ENCODE results near the gene LCN15.

LCN15 gene

DNA sequence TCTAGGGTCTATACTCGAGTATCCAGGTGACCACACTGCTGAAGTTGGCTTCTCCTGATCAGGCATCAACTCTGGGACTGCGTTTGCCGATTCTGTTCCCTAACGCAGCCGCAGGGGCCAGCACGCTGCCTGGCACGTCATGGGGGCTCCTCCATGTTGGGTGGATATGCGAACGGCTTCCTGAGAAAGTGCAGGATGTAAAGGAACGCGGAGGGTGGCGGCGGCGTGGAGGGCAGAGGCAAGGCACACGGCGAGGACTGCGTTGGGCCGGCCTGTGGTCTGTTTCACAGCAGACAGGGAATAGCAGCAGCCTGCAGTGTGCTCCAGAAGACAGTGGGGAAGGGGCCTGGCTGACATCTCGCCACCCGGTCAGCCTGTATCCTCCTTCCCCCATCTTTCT, 25.4 kb downstream of the LCN15 start:
- DNase-seq, result no peak

DNA sequence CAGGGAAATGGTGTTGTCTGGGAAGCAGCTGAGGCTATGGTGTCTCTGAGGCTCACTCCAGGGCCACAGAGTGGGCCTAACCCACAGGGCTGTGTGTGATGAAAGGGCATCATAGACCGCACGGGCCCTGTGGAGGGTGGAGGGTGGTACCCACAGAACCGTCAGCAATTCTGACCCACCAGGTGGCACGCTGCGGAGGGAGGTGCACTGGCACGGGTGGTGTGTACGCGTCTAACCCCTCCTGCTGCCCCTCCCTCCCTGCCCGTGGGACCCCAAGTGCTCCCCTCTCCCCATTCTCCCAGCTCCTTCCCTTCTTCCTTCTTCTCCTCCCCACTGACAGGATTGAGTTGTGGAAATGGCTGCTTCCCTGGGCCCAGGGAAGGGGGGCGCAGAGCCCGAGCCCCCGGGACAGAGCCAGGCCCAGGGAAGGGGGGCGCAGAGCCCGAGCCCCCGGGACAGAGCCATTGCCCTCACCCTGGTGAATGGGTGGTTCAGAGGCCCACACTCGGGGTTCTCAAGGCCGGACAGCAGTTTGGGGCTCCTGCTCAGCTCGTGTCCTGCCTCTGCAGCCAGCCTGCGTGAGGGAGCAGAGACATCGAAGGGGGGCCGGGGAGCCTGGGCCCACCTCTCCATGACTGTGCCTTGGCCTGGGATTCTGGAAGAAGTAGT, 28.4 kb downstream of the LCN15 start:
- DNase-seq, result no peak

DNA sequence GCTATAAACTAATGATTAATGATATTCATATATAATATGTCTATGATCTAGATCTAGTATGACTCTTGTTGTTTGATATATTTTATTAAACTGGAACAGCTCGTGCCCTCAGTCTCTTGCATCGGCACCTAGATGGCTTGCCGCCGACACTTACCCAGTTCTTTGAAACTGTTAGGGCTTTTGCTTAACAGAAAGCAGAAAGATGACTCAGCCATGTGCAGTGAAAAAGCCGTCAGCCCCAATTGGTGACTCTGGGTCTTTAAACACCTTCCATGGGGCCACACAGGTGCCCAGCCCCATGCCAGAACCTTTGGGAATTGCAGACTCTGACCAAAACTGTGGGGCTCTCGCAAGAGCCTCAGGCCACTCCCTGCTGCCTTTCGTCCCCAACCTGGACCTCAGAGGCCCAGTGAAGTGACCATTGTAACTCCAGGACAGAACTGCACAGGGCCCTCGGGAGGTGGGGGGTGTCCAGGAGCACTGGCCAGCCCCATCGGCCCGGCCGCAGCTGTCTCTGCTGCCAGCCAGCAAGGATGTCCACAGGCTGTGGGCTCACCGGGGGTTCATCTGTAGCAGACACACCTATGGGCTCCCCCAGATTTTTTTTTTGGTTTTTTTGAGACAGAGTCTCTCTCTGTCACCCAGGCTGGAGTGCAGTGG, 29.4 kb downstream of the LCN15 start:
- no peak for DNase-seq

GRCh38 chr9:136733611-136734010, 30.7 kb downstream of the LCN15 start:
- DNase-seq, result no peak

GRCh38 chr9:136732444-136733178, 31.7 kb downstream of the LCN15 start:
- DNase-seq, result no peak

DNA sequence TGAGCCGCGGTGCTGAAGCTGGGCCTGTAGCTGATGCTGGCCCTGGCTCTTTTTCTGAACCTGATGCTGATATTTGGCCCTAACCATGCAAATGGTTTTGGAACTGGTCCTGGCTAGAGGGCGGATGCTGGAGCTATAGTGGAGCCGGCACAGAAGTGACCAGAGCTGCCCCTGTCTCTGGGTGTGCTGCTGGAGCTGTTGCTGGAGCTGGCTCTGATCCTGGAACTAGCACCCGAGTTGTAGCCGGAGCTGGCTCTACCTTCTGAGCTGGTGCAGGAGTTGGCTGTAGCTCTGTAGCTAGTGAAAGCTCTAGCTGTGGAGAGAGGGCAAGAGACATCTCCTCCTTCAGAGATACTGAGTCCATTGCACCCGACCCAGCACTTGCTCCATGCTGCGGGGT, 34.4 kb downstream of the LCN15 start:
- DNase-seq, result no peak

- DNase-seq, result no peak
Measured at GRCh38 chr9:136729144-136729543, 35.2 kb downstream of the LCN15 start.

- DNase-seq, result no peak
Measured at GRCh38 chr9:136728548-136729123, 35.7 kb downstream of the LCN15 start.

- peak; percentile 29 for DNase-seq
Measured at GRCh38 chr9:136728080-136728547, 36.2 kb downstream of the LCN15 start.

GRCh38 chr9:136726631-136727191, 37.6 kb downstream of the LCN15 start:
- DNase-seq, result no peak

GRCh38 chr9:136726118-136726517, 38.2 kb downstream of the LCN15 start:
- DNase-seq, result no peak

DNA sequence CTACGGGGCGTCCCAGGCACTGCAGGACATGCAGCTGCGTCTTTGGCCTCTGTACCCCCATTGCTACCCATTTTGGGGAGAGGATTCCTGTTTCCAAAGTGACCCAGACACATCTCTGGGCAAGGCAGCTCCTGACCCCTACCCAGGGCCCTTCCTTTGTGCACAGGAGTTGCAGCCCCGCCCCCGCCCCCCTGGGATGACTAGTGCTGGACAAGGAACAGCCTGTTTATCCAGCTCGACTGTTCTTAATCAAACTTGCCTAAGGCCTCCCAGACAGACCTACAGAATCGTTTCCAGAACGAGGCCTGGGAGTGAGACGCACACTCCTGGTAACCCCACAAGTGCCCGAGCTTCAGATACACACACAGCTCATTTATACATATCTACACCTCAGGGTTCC, 38.7 kb downstream of the LCN15 start:
- no peak for DNase-seq

DNA sequence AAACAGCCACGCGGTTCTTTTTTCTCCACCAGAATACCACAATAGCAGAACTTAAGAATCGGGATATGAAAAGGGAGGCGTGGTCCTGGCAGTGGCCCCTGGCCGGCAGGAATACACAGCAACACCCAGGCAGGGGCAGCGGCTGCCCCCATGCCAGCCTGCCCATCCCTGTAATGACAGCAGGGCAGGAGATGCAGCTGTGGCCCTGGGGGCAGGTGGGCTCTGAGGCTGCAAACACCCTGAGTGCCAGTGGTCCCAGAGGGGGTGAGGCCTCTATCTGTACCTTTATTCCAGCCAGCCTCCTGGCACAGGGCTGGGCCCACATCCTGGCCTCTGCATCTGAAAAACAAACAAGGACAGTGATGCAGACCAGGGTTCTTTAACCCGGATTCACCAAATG, 39.5 kb downstream of the LCN15 start:
- DNase-seq, result no peak

- no peak for DNase-seq
Measured at GRCh38 chr9:136723989-136724388, 40.3 kb downstream of the LCN15 start.

GRCh38 chr9:136723362-136723976, 40.8 kb downstream of the LCN15 start:
- DNase-seq, result no peak

GRCh38 chr9:136722969-136723356, 41.4 kb downstream of the LCN15 start:
- no peak for DNase-seq

GRCh38 chr9:136722093-136722968, 42.0 kb downstream of the LCN15 start:
- DNase-seq, result no peak

- DNase-seq, result no peak
Measured at GRCh38 chr9:136721339-136722092, 42.8 kb downstream of the LCN15 start.

GRCh38 chr9:136720898-136721338, 43.4 kb downstream of the LCN15 start:
- DNase-seq, result no peak

DNA sequence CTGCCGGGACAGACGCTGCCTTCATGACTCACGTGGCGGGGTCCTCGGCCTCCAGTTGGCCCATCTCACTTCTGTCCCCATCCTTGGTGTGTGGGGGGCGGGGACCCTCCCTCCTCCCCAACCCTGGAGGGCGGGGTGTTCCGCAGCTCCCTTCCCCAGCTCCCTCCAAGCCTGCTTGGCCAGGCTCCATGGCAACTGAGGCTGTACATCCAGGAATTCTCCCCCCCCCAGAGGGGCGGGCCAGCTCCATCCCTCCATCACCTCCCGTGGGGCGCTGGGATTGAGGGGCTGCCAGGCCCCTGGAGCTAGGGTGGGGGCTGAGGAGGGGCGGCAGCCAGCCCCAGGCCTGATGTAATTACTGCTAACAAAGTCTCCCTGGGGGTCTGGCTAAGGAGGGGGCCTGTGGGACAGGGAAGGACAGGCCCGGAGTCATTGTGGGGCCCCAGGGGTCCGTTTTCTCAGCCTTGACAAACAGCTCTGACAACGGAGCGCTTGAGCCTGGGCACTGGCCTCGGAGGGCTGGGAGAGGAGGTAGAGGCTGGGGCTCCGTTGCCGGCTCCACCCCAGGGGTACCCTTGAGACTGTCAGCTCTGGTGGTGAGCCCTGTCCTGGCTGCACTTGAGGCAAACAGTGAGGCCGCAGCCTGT, 43.9 kb downstream of the LCN15 start:
- no peak for DNase-seq
